Measurements from ENCODE around the gene P2RY2.

P2RY2 gene

DNA sequence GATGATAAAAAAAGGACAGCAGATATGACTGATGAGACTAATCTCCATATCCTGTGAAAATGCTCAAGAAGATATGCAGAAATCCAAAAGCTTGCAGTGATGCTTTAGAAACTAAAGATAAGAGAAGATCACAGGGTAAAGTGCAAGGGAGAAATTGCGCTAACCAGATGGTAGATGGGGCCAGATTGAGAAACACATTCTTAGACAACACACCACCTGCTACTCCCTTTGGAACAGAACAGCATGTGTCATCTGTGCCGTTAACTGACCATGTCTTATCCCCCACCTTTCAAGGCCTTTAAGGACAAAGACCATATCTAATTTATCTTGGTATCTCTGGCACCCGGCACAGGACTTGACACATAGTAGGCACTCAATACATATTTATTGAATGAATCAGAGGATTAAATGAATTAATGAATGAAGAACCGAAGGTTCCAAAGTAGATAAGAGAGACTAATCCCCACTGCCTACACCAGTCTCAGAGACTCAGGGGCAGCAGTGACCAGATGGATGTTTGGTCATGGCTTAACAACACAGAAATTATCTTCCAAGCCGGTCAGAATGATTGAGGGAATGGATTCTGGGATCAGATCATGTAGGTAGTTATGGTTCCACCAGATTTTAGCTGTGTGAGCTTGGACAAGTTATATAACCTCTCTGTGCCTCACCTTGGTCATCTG, 12.3 kb upstream of the P2RY2 start:
- no peak for DNase-seq (ENCODE audit: low read depth)

DNA sequence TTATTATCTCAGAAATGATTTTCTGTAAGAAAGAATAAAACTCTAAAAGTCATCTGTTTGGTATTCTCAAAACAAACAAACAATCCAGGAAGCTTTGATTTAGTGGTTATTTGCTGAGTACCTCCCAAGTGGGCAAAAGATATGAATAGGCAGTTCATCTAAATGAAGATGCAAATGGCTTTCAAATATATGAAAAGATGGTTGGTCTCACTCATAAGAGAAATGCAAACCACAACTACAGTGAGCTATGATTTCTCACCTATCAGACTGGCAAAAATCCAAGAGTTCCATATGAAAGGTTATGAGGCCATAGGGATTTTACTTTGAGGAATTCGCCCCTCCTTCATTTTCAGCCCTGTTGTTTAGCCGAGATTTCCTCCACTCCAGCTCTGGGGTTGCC, 11.3 kb upstream of the P2RY2 start:
- no peak for DNase-seq (ENCODE audit: low read depth)

DNA sequence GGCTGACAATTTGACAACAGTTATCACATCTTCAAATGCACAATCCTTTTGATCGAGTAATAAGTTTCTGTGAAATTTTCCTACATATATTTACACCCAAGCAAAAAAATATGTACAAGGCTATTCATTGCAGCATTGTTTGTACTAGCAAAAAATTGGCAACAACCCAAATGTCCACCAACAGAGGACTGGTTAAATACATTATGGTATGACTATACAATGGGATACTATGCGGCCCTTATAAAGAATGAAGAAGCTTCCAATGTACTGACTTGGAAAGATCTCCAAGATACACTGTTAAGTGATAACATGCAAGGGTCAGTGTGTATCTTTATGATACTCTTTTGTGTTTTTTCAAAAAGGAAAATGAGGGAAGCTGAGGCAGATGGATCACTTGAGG, 8.2 kb upstream of the P2RY2 start:
- DNase-seq (ENCODE audit: low read depth) = no peak

DNA sequence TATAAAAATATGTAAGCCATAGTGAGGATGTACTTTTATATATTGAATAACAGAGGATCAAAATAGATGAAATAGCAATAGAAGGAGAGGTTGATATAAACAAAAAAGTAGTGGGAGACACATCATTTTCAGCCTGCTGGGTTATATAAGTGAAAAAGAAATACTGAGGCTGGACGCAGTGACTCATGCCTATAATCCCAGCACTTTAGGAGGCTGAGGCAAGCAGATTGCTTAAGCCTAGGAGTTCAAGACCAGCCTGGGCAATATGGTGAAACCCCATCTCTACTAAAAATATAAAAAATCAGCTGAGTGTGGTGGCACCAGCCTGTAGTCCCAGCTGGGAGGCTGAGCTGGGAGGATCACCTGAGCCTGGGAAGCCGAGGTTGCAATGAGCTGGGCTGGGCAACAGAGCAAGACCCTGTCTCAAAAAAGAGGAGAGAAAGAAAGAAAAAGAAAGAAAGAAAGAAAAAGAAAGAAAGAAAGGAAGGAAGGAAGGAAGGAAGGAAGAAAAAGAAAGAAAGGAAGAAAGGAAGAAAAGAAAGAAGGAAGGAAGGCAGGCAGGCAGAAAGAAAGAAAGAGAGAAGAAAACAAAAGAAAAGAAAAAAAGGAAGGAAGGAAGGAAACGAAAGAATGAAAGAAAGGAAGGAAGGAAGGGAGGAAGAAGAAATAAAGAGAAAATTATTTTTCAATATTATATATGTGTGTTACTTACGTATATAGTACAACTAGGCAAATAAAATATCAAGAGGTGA, 7.0 kb upstream of the P2RY2 start:
- DNase-seq (ENCODE audit: low read depth) = no peak

DNA sequence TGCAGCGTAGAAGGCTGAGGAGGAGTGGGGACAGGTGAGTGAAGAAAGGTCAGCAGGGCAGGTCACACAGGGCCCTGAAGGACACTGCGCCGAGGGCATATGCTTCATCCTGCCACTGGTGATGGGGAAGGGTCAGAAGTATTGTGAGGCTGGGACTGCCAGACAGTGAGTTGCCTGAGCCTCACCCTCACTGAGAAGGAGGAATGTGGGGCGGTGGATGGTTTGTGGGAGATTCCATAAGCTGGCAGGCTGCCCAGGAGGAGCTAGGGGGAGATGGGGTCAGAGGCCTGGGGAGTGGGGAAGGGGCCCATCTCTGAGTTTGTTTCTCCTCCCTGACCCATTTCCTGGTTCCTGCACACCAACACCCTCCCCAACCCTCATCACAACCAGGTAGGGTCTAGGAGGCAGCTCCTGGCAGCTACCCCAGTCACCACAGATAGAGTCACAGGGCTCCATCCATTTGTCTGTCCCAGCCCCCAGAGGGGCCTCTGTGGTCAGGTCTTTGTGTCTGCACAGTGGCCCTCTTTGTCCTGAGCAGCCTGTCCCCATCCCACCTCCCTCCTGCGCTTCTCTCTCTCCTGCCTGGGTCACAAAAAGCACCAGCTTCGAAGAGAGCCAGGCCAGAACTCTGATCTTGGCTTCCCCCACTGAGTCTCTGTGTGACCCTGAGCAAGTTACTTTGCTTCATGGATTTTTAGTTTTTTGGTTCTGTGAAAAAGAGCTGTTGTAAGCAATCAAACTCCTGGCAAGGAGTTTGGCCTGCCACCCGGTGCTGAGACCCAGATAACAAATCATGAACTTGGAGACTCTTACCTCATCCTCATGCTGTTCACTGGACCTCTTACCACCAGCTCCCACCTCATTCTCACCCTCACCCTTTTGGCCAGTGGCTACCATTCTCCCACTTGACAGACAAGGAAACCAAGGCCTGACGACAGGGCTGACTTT, 4.6 kb upstream of the P2RY2 start:
- no peak for DNase-seq (ENCODE audit: low read depth)

DNA sequence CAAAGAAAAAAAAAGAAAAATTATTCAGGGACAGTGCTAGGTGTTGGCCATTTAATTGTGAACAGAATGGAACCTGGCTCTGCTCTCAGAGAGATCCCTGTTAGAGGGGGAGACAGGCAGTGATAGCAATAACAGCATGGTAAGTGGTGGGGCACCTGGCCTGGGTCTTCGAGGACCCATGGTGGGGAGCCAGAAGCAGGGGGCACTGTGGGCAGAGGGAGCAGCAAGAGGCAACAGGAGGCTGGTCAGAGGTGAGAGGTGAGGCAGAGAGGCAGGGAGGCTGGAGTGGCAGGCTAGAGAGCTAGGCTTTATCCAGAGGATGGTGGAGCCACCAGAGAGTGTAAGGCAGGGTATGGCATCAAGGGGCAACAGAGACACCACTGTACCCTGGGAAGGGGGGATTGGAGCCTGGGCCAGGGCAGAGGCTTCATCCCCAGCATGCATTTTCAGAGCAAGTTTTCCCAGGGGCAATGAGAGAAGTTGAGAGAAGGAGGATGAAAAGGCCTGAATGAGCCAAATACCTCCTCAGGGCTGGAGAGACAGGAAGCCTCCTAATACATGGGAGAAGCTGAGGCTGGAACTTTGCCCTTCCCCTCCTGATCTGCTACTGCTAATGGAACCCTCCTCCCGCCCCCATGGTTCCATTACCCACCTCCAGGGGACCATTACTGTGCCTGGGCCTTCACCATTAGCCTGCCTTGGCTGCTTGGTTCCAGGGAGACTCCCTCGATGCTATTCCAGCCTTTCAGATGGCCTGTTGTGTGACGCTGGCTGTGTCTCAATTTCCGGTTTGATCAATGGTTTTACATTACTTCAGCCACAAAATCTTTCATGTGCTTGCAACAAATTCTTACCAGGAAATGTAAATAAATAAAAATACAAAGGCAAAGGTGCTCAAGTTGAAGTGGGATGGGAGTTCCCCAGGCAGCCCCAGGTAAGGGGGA, 2.6 kb upstream of the P2RY2 start:
- DNase-seq (ENCODE audit: low read depth) = no peak

DNA sequence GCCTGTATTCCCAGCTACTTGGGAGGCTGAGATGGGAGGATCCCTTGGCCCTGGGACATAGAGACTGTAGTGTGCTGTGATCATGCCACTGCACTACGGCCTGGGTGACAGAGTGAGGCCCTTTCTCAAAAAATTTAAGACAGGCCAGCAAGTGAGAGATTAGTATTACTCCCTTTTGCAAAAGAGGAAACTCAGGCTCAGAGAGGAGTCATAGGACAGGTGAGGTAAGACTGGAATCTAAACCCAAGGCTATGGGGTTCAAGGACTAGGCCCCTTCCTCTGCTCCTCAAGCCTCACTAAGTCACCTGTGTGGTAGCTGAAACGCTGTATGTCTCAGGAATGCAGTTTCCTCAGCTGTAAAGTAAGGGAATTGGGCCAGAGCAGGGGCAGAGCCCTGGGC, 1.6 kb upstream of the P2RY2 start:
- no peak for DNase-seq (ENCODE audit: low read depth)

DNA sequence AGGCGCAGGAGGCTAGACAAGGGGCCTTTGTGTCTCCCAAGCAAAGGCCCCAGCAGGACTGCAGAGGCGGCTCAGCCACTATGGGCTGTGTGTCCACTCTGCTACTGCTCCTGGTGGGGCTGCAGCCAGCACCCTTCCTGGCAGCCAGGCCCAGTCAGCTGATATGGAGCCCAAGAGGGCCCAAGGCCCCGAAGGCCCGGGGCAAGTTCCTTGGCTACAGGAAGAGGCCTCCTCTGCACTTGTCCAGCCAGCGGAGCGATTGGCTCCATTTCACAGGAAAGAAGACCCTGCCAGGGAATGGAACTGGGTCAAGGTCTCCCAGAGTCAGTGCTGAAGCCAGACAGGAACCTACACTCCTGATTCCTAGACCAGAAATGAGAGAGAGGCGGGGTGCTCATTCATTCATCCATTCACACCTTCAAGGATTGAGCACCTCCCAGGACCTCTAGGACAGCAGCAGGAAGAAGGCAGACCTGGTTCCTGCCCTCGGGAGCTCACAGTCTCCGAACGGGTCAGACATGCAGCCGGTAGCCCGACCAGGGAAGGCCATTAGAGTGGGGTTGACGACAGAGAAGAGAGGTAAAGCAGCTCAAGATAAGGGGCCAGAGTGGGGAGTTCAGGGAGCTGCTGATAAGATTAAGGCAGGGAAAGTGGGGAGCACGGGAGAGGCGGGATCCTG, 811 bp upstream of the P2RY2 start:
- no peak for DNase-seq (ENCODE audit: low read depth)

DNA sequence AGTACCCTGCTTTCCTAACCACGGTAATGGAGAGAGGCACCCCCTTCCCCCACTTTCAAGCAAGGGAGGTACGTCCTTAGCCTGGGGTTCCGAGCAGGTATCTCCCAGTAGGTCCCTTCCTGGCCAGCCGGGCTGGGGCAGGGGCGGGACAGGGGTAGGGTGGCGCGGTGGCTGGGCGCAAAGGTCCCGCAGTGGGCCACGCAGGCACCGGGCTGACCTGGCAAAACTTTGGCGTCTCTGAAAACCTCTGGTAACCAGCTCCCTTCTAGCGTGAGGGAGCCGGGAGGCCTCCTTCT, 323 bp upstream of the P2RY2 start:
- DNase-seq (ENCODE audit: low read depth) = no peak

DNA sequence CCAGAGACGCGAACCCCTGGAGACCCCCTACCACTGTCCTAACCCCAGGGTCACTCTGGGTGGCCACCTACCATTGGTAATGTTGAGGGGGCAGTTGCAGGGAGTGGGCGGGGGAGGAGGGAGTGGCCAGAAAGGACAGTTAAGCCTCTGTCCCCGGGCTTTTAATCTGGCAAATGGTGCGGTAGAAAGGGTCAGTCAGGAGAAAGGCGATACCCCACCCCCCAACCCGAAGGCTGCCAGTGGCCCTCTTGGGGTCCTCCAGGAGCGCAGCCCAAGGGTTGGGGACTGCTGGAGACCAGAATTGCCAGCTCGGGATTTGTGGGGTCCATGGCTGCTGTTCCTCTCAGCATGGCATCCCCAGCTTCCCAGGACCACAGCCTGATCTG, 742 bp downstream of the P2RY2 start:
- no peak for DNase-seq (ENCODE audit: low read depth)

DNA sequence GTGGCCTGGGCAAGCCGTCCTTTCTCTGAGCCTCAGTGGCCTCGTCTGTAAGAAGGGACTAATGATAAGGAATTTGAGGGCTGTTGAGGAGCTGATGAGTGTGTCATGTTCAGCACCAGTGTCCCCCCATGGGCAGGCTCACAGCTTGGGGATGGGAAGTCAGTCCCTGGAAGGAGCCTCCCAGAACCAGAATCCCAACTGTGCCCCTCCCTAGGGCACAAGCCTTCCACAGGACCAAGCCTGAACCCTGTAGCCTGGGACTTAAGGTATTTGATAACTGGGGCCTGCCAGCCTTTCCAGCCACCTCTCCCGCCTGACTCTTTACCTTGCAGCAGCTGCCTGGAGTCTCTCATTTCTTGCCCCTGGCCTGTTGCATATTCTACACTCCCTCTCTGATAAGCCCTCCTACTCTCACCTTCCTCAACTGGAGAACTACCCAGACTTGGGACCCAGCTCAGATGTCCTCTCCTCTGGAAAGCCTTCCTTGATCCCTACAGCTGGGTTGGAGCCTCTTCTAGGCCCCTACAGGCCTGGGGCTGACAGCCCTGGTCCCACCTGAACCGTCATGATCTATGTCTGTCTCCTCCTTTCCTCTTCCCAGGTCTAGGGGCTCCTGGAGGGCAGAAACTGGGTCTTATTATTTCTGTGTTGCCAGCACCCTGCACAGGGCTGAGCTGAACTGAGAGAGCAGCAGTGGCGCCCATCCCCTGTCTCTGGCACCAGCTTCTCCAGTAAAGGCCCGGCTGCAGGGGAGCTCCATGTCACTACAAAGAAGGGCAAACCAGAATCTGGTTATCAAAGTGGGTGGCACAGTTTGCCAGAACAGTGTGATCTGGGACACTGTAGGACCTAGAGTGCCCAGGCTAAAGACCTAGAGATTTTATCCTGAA, 1.6 kb downstream of the P2RY2 start:
- DNase-seq (ENCODE audit: low read depth) = no peak

DNA sequence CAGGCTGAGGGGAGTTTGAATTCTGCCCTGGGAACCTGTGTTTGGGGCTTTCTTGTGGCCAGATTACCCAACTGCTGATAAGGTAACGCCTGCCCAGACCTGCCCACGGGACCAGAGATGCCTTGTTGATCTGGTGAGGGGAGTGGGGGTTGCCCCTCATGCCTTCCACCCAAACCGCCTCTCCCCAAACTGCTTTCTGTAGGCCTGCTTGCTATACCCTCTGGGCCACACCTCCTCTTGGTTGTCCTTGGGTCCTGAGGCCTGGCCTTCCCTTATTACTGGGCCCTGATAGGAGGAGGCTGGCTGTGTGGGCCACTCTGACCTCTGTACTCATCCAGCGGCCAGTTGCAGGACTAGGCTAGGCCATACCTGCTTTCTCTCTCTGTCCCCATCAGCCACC, 3.4 kb downstream of the P2RY2 start:
- no peak for DNase-seq (ENCODE audit: low read depth)

DNA sequence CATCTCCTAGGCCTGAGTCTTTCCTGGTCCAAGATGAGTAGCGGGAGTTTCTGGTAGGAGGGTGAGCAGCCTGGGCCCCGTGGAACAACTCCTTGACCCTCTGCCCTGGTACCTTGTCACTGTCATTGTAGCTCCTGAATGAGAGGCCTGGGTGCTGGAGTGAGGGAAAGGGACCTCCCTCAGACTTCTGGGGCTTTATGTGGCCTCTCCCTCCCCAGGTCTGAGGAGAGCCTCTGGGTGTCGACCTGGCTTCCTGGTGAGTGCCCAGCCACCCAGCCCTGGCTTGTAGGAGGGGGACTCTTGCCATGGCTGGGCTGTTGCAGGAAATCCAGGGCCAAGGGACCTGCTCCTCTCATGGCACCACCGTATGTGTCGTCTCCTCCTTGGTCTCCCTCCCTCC, 3.9 kb downstream of the P2RY2 start:
- no peak for DNase-seq (ENCODE audit: low read depth)

DNA sequence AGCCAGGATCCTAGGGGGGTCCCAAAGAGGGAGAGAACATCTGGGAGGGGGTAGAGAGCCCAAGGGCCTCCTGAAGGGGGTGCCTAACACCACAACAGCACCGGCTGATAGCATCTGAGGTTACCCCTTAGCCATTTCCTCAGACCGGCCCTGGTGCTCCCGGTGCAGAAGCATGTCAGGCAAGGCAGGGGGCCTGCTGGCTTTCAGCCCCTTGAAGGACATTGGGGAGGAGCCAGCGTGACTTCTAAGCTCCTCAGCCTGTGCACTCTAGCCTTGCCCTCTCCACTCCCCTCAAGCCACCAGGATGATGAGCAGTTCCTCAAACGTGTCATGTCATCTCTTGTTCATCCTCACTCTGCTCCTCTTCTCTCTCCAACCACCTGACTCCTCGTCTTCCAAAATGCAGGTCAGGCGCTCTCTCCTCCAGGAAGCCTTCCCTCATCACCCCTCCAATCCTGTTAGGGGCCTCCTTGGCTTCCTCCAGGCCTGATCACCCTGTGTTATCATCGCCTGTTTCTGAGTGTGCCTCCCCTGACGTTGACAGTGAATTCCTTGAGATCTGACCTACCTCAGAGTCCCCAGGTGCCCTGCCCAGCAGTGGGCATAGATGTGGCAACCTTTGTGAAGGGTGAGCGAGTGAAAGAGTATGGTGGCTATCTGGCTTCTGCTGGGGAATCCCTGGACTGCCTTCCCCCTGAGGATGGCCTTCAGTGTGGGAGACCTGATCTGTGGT, 6.1 kb downstream of the P2RY2 start:
- no peak for DNase-seq (ENCODE audit: low read depth)

DNA sequence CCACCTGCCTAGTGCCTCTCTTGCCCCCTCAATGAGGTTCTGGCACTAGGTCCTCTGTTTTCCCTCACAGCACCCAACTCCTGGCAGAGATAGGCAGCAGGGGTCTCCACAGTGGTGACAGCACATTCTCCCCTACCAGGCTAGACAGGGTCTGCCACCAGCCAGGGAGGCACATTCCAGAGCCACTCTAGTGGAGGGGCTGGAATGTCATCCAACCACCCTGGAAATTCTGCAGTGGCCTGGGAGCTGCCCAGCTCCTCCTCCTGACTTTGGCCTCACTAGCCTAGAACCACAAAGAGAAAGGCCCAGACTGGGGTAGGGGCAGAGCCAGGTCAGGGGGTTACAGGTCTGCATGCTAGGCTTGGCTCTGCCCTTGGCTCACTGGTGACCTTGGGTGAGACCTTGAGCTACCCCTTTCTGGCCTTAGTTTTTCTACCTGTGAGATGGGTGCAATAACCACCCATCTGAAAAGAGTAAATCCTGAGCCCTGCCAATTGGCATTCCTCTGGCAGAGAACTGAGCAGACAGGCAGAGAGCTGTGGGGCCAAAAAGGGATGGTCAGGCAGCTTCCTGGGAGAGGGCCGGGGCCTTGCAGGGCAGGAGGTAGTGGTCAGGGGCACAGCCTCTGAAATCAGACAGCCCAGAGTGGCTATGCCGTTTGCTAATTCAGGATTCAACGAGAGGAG, 7.1 kb downstream of the P2RY2 start:
- no peak for DNase-seq (ENCODE audit: low read depth)

DNA sequence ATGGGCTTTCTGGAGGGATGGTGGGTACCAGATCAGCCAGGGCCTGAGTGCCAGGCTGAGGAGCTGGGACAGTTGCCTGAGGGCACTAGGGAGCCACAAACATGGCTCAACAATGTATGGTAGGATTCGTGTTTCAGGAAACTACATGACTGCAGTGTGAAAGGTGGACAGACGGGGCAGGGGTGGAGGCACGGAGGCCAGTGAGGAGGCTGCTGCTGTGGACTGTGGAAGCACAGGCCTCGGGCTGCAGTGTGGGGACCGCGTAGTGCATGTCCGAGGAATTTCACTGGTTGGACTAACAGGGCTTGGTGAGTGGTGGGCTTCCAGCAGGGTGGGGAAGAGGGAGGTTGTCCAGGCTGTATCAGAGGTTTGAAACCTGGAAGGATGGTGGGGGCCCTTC, 7.8 kb downstream of the P2RY2 start:
- DNase-seq (ENCODE audit: low read depth) = no peak

DNA sequence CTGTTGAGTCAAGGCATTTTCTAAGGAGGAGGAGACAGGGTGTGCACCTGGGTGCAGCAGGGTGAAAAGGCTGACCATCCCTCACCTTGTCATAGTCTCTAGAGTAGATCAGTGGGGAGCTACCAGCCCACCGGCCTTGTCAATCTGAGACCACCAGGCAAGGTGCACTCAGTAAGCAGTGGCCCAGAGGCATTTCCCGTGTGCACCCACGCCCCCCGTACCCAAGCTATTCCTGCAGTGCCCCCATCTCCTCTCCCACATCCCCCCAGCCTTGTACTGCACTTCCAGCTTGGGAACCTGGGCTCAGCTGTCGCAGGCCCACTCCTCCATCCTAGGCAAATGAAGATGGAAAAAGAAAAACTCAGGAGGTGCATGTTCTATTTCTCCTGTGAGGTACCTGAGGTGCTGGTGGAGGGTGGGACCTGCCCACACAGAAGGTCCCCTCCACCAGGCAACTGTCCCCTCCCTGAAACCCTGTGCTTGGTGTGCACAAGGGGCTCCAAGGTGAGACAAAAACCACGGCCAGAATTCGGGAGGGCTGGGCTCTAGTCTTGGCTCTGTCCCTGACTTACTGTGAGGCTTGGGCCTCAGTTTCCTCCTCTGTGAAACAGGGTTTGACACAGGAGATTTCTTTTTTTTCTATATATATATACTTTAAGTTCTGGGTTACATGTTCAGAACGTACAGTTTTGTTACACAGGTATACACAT, 8.4 kb downstream of the P2RY2 start:
- no peak for DNase-seq (ENCODE audit: low read depth)

DNA sequence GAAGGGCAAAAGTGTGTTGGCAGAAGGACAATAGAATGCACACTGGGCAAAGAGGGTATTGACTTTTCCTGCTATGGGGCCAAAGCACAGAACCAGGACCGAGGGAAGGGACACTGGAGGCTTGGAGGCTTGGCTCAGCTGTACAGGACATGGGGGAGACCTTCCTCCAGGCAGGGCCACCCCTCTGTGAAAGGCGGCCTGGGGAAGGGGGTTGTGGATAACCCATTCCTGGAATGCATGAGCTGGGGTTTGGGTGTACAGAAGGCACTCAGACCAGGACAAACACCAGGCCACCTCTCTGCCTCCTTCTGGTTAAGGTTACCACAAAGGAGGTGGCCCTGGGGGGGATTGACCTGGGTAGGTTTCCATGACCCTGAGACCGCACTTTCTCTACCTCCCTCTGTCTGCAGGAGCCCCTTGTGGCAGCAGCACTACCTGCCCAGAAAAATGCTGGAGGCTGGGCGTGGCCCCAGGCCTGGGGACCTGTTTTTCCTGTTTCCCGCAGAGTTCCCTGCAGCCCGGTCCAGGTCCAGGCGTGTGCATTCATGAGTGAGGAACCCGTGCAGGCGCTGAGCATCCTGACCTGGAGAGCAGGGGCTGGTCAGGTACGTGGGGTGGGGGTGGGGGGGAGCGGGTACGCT, 9.6 kb downstream of the P2RY2 start:
- DNase-seq (ENCODE audit: low read depth) = no peak

Measured in stimulated activated CD8-positive, alpha-beta memory T cell treated with anti-CD3 and anti-CD28 coated beads, Interleukin-7, amount 100 ng/mL, for 24 hours (primary cell).